ENCODE measurements around the gene TBC1D1.

DNA sequence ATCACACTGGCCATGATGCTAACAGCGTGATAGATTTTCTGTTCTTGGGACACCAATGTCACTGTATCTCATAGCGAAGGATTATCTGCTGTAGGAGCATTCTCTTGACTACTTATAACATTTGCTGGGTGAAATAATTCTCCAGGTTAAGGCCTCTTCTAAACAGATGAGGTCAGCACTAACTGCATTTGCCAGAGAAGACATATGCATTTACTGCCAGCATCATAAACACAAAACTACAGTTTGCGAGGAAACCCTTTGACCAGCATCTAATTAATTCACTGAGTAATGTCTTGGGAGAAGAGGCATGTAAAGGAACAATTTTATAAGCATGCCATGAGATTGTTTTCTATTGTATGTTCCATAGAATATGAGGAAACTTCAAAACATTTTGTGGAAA is 13.9 kb downstream of the TBC1D1 start:
- no peak for TF ChIP-seq CTCF (IDR thresholded peaks at IDR 0.05; ENCODE audit: extremely low read depth in 1 of 2, insufficient read depth in 1 of 2, low read depth in 1 of 2, low read length in 2 of 2)
- no peak for TF ChIP-seq GATA2 (IDR thresholded peaks at IDR 0.05; ENCODE audit: insufficient read depth, insufficient read length, low read depth, low read length)
- TF ChIP-seq POLR2A (IDR thresholded peaks at IDR 0.05; ENCODE audit: low read depth, low read length): no peak
- TF ChIP-seq EZH2 (IDR thresholded peaks at IDR 0.05; ENCODE audit: borderline replicate concordance, low read depth, low read length, severe bottlenecking): no peak
- no peak for TF ChIP-seq MAX (IDR thresholded peaks at IDR 0.05; ENCODE audit: insufficient read depth, insufficient read length)

All from endothelial cell of umbilical vein (primary cell).